Psoas muscle (tissue), 8 donors: Measurements from ENCODE around the gene TLE4. TPM values are rescaled to one million over a fixed set of nuclear protein-coding genes. Genes with fewer than 3 reads are reported as not detected.

Source experiments
- ATAC-seq, 4 donors: fragments of 200-7000 bp; cut with Tn5 transposase; one replicate each; pipeline ENCODE4 v1.9.1; 2020; ENCODE audit warnings: moderate library complexity in 3 of 4, mild to moderate bottlenecking in 2 of 4
- DNase-seq, 2 donors: peaks; one replicate each; pipeline ENCODE4 v3.0.0-alpha.2; 2020
- H3K27ac ChIP-seq: fragments of 200-600 bp; one replicate; pipeline ENCODE4 v1.8.0; 2022
- H3K27me3 ChIP-seq, 3 donors: fragments of 200-600 bp in 1 of 3; one replicate each; pipeline versions ENCODE4 v1.6.1 to v1.8.0; 2013 to 2022; ENCODE audit warnings: low read length in 2 of 3, mild to moderate bottlenecking in 2 of 3, moderate library complexity in 1 of 3; ENCODE audit not compliant: insufficient read depth in 3 of 3
- H3K36me3 ChIP-seq, 2 donors: fragments of 200-600 bp in 1 of 2; one replicate each; pipeline versions ENCODE4 v1.6.1 to v1.8.0; 2013 to 2022; ENCODE audit warnings: low read depth in 1 of 2, mild to moderate bottlenecking in 1 of 2, moderate library complexity in 1 of 2; ENCODE audit not compliant: insufficient read depth in 1 of 2
- H3K4me1 ChIP-seq: fragments of 200-600 bp; one replicate; pipeline ENCODE4 v1.8.0; 2022
- H3K4me3 ChIP-seq: fragments of 200-600 bp; one replicate; pipeline ENCODE4 v1.8.0; 2022; ENCODE audit warnings: mild to moderate bottlenecking
- H3K9me3 ChIP-seq: fragments of 200-600 bp; one replicate; pipeline ENCODE4 v1.8.0; 2022
- WGBS, 3 donors: extraction: QIAGEN DNeasy Blood & Tissue Kit; methylation state at CpG; one replicate each; pipeline versions ENCODE4 v1.1.6 to v1.1.7; 2013; 5-methylcytosine and 5-hydroxymethylcytosine counted together
- intact Hi-C, 2 donors: fragments of 100-400 bp; cut with DNase I; formaldehyde crosslinking; loops; one replicate each; pipeline versions ENCODE4 v1.11.0 to v1.14.2; 2022
- polyA plus RNA-seq, 3 donors: library from polyadenylated mRNA; stranded (reverse); fragments of 200-250 nt; gene quantifications; one replicate each; pipeline ENCODE4 v1.2.3, GENCODE V29; 2013
- total RNA-seq, 4 donors: library from RNA; stranded (reverse); fragmentation: NEBNext Ultra II Directional in 2 of 4; extraction: Animal tissue kit (Norgen Biotek cat#: 25700) in 2 of 4; gene quantifications; one replicate each; pipeline versions ENCODE4 v1.2.1 to v1.2.4, GENCODE V29; 2021 to 2023
- TF ChIP-seq, protein P1 (sequence below): fragments of 200-600 bp; IDR thresholded peaks from one replicate; pipeline ENCODE4 v1.8.0; 2022; ENCODE audit warnings: antibody characterized with exemption
- donor health status: healthy with polysubstance abuse.
- donor health status: DM: no; HTN: no; CAD: no; lungs with moderate emphysema.
- donor health status: Bipolar disorder and iron deficiency.
- donor health status: healthy.
- donor health status: DM: yes; HTN: yes; CAD: no.
- donor health status: DM: no; HTN: no; CAD: no.
- donor health status: DM: no; HTN: no; CAD: no.
- donor health status: DM: yes; HTN: yes; CAD: no.

Gene TLE4
- total and polyA plus RNA-seq, 7 donors, result 5.1 to 51.9 (median 18.5) TPM

DNA sequence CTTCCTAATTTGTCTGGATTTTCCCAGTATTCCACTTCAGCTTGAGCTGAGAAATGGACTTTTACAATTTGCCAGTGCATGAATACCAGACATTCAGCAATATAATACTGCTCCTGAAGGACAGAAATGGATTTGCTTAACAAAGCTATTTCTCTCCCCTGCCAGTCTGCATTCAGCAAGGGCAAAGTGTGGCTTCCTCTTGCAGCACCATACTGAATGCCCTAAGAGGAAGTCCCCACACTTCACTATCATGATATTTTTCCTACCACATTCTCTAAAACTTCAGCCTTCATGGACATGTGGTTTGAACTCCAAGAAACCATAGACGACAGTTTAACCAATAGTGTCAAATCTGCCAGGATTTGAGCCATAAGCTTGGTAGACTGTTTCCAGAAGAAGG lies 19.8 kb upstream of the TLE4 start:
- Histone ChIP-seq H3K27me3 (no peaks in the 10 kb centered on the region), H3K27ac (no peak overlapping the region), H3K4me1 (no peaks in the 10 kb centered on the region), H3K9me3 (no peaks in the 10 kb centered on the region), H3K4me3 (no peak overlapping the region), H3K36me3 (no peaks in the 10 kb centered on the region)
- WGBS, 3 donors, result 83 to 90% (median 85%) methylated on average over 1 of the region's 1 CpG
- no peak for ATAC-seq
- no peak for DNase-seq
- TF ChIP-seq, protein P1, sequence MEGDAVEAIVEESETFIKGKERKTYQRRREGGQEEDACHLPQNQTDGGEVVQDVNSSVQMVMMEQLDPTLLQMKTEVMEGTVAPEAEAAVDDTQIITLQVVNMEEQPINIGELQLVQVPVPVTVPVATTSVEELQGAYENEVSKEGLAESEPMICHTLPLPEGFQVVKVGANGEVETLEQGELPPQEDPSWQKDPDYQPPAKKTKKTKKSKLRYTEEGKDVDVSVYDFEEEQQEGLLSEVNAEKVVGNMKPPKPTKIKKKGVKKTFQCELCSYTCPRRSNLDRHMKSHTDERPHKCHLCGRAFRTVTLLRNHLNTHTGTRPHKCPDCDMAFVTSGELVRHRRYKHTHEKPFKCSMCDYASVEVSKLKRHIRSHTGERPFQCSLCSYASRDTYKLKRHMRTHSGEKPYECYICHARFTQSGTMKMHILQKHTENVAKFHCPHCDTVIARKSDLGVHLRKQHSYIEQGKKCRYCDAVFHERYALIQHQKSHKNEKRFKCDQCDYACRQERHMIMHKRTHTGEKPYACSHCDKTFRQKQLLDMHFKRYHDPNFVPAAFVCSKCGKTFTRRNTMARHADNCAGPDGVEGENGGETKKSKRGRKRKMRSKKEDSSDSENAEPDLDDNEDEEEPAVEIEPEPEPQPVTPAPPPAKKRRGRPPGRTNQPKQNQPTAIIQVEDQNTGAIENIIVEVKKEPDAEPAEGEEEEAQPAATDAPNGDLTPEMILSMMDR, result no peak
- intact Hi-C loops, result no loop called here

DNA sequence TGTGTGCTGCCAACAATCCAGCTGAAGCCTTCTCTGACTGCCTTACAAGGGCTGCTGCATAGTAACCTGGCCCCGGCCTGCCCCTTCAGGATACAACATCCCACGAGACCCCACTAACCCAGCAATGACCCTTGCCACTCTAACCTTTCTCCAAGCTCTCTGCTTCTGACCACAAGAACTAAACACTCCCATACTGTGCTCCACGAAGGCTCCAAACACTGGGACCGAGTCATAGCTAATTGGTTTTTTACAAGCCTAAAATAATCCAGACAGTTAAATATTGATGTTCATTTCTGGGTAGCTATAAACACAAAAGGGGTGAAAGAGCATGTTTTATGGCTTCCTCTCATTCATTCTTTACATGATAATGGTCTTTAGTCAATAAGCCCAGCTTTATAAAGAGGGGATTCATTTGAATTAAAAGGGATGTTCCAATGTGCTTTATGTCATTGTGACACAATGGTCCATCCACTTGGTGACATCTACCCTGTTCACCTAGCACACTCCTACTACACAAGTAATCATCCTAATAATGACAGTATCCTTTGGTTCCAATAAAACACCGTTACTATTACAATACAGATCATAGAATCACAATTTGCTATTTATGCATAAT lies 16.2 kb upstream of the TLE4 start:
- no peaks in the 10 kb centered on the region for H3K9me3 ChIP-seq
- 74 to 78% (median 75%) methylated on average over 5 of the region's 5 CpGs for WGBS, 3 donors
- H3K27me3 ChIP-seq, result no peaks in the 10 kb centered on the region
- H3K36me3 ChIP-seq, result no peaks in the 10 kb centered on the region
- H3K4me1 ChIP-seq, result no peaks in the 10 kb centered on the region
- DNase-seq (no peak), ATAC-seq (no peak)
- intact Hi-C loops, result no loop called here
- TF ChIP-seq, protein P1, result no peak
- H3K27ac ChIP-seq, result no peak overlapping the region
- H3K4me3 ChIP-seq, result no peak overlapping the region

DNA sequence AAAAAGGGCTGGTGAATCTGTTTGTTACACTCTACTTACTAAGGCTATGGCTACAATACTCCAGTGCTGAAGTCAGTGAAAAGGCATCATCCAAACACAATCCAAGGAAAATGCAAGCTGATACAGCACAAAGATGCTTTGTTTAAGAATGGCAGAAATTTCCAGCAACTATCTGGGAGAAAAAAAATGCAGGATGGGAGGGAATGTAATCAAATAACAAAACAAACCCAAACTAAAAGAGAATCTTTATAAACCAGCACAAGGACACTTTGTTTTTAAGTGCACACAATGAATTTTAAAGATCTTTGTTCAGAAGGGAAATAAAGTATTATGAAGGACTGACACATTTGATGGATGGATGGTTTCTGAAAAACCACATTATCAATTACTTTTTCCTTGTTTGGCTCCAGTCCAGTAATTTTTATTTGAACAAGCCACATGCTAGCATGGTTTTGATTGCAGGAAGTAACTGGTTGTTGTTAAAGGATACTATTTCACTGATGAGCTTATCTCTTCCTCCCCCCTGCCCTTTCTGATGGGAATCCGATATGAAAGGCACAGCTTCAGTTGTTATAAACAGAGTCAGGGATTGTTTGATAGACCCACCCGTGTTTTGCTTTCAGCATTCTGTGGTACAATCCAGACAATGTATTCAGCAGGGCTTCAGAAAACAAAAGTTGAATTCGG lies 12.1 kb upstream of the TLE4 start:
- Histone ChIP-seq H3K27me3 (no peaks in the 10 kb centered on the region), H3K9me3 (no peaks in the 10 kb centered on the region), H3K4me3 (no peak overlapping the region), H3K4me1 (no peaks in the 10 kb centered on the region), H3K27ac (no peak overlapping the region), H3K36me3 (no peaks in the 10 kb centered on the region)
- ATAC-seq, result no peak
- 41 to 53% (median 46%) methylated on average over 3 of the region's 3 CpGs for WGBS, 3 donors
- TF ChIP-seq, protein P1, result no peak
- no peak for DNase-seq
- intact Hi-C loops, result loop anchor here in 1 of 2 donors (10.0 kb wide), 1 partner anchor 415 kb away; no protein-coding TSS in a partner anchor

DNA sequence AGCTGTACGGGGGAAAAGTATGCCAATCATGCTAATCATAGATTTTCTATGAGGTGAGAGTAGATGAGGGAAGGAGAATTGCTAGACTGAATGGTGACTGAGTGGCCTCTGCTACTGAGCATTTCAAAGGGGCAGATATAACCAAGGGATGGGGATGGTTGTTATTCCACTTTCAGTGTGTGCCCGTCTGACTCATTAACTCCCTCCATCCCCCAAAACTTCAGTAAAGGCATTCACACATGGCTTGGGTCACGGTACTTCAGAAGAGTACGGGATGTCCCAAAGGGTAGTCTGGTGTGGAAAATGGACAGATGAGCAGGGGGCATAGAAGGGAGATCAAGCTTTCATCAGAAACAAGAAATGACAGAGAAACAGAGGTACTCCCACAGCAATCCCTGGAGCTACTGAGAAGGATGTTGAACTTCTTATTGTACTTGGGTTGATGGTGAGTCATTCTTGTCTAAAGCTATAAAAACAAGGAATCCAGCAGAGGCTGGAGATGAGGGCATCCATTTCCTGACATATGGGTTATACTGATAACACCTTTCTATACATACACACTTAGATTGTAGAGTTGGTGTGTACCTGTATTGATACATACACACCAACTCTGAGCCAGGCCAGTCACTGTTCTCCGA lies 8.9 kb upstream of the TLE4 start:
- WGBS, 3 donors, result 78 to 87% (median 80%) methylated on average over 5 of the region's 5 CpGs
- Histone ChIP-seq H3K27ac (no peak overlapping the region), H3K27me3 (no peaks in the 10 kb centered on the region), H3K9me3 (no peaks in the 10 kb centered on the region), H3K4me1 (no peaks in the 10 kb centered on the region), H3K36me3 (no peaks in the 10 kb centered on the region), H3K4me3 (no peak overlapping the region)
- ATAC-seq (no peak), DNase-seq (no peak)
- TF ChIP-seq, protein P1, result no peak
- intact Hi-C loops, result loop anchor here in 1 of 2 donors (10.0 kb wide), 1 partner anchor 418 kb away; no protein-coding TSS in a partner anchor
